ENCODE data around the gene JSRP1.

GRCh38 chr19:2208975-2209374 is 47.2 kb downstream of the JSRP1 start:
- TF ChIP-seq RCOR1 (IDR thresholded peaks at IDR 0.05; ENCODE audit: low read length) = no peak
- no peak for TF ChIP-seq CTCF (IDR thresholded peaks at IDR 0.05)
- no peak for TF ChIP-seq RAD21 (IDR thresholded peaks at IDR 0.05; ENCODE audit: low read length)
- TF ChIP-seq POLR2AphosphoS5 (IDR thresholded peaks at IDR 0.05; ENCODE audit: low read depth, low read length) = no peak
